ENCODE results near the gene ADAM12. TPM values are rescaled to one million over a fixed set of nuclear protein-coding genes. Genes with fewer than 3 reads are reported as not detected.

The ADAM12 gene
- total and polyA plus RNA-seq, 2 experiments from 2014 or later, result 0.13 to 0.87 TPM

- H3K27me3 ChIP-seq (ENCODE audit: insufficient read depth), result no peaks in the 10 kb centered on the region
- H4K20me1 ChIP-seq (replicated peaks; ENCODE audit: insufficient read depth), result no peaks in the 10 kb centered on the region
- H3K79me2 ChIP-seq (replicated peaks; ENCODE audit: insufficient read depth), result no peaks in the 10 kb centered on the region
- H3K27ac ChIP-seq (ENCODE audit: low read depth), result no peak overlapping the region
- Mint-ChIP-seq H3K4me1 (0 out of 3 replicates have a peak, but pooled peaks cover 3% of the 10 kb centered on the region), H3K27me3 (ENCODE audit: insufficient read depth, low read depth, poor library complexity) (peaks cover 2% of the 10 kb centered on the region), H3K9me3 (no peaks in the 10 kb centered on the region), H3K4me3 (no peak overlapping the region), H3K27ac (no peak overlapping the region), H3K36me3 (ENCODE audit: low read depth) (no peaks in the 10 kb centered on the region)
- no peak overlapping the region for H2AFZ ChIP-seq
- no peaks in the 10 kb centered on the region for H3F3A ChIP-seq (replicated peaks; ENCODE audit: low read depth)
- DNase-seq (ENCODE audit: low spot score) (no peak), ATAC-seq (no peak)
- H3K4me2 ChIP-seq, result no peak overlapping the region
- no peak overlapping the region for H3K4me3 ChIP-seq
- no peaks in the 10 kb centered on the region for H3K36me3 ChIP-seq (ENCODE audit: insufficient read depth)
- peaks cover 6% of the 10 kb centered on the region; the same call in 1 of the 2 replicates for H3K9me2 ChIP-seq (ENCODE audit: insufficient read depth)
- no peaks in the 10 kb centered on the region for H3K4me1 ChIP-seq (ENCODE audit: insufficient read depth)
- no peak for TF ChIP-seq NANOG (IDR thresholded peaks at IDR 0.05; ENCODE audit: borderline replicate concordance)
- no peak for TF ChIP-seq REST (IDR thresholded peaks at IDR 0.05; ENCODE audit: unreplicated experiment)
- TF ChIP-seq POLR2AphosphoS5 (IDR thresholded peaks at IDR 0.05; ENCODE audit: low read depth), result no peak
- no peak for TF ChIP-seq EZH2phosphoT487 (IDR thresholded peaks at IDR 0.05; ENCODE audit: unreplicated experiment)
- no peak for TF ChIP-seq JUNB (IDR thresholded peaks at IDR 0.05; ENCODE audit: unreplicated experiment)
- TF ChIP-seq CREB1 (CRISPR knock-in tag; IDR thresholded peaks at IDR 0.05; ENCODE audit: low read depth), result no peak
- TF ChIP-seq ZNF462 (CRISPR knock-in tag; IDR thresholded peaks at IDR 0.05), result no peak
- TF ChIP-seq ZNF114 (CRISPR knock-in tag; IDR thresholded peaks at IDR 0.05), result no peak
- no peak for TF ChIP-seq CTCF (conservative IDR thresholded peaks at IDR 0.05; ENCODE audit: low read depth in 2 of 2)
- TF ChIP-seq STAT1 (IDR thresholded peaks at IDR 0.05; ENCODE audit: unreplicated experiment), result no peak
- no peak for TF ChIP-seq ZNF331 (CRISPR knock-in tag; IDR thresholded peaks at IDR 0.05; ENCODE audit: low read depth)
- TF ChIP-seq ETS1 (IDR thresholded peaks at IDR 0.05), result no peak
- TF ChIP-seq EZH2 (IDR thresholded peaks at IDR 0.05; ENCODE audit: low read depth, unreplicated experiment), result no peak
Measured at GRCh38 chr10:126191192-126191591, 197.1 kb downstream of the ADAM12 start.
